Activated naive CD4-positive, alpha-beta T cell treated with anti-CD3 and anti-CD28 coated beads, Interleukin-2, amount 50 U/mL, for 24 hours (primary cell): Measurements from ENCODE around the gene FUT8.
A peak's percentile ranks its signal among the peaks of the same experiment; 100 is the strongest.
"Not testable (repeated sequence)": the region's sequence is repeated elsewhere in the genome, so short reads cannot be mapped to it uniquely, and the experiment has no call there.

ENCODE experiments used
- H3K27ac Mint-ChIP-seq: one replicate; pipeline ENCODE4 v1.8.0; 2021; ENCODE audit warnings: mild to moderate bottlenecking, mixed read lengths
- H3K27me3 Mint-ChIP-seq: one replicate; pipeline ENCODE4 v1.8.0; 2021; ENCODE audit warnings: mixed read lengths
- H3K36me3 Mint-ChIP-seq: one replicate; pipeline ENCODE4 v1.8.0; 2021; ENCODE audit warnings: mixed read lengths
- H3K4me1 Mint-ChIP-seq: one replicate; pipeline ENCODE4 v1.8.0; 2021; ENCODE audit warnings: mixed read lengths
- H3K4me3 Mint-ChIP-seq: one replicate; pipeline ENCODE4 v1.8.0; 2021; ENCODE audit warnings: mild to moderate bottlenecking, mixed read lengths
- H3K9me3 Mint-ChIP-seq: one replicate; pipeline ENCODE4 v1.8.0; 2021; ENCODE audit warnings: mixed read lengths

Gene FUT8

DNA sequence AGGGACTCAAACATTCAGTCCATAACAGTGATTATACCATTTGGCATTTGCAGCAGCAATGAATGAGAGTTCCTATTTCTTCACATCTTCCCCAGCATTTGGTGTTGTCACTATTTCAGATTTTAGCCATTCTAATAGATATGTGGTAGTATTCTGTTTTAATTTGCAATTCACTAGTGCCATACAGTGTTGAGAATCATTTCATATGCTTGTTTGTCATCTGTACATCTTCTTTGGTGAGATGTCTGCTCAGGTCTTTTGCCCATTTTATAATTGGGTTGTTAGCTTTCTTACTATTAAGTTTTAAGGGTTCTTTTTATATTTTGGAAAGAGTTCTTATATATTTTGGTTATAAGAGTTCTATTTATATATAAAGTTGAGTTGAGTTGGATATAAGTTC lies 276.5 kb downstream of the FUT8 start:
- peaks cover 9% of the 10 kb centered on the region for H3K36me3 Mint-ChIP-seq
- H3K9me3 Mint-ChIP-seq: peaks cover 7% of the 10 kb centered on the region
- no peaks in the 10 kb centered on the region for H3K27me3 Mint-ChIP-seq
- no peak overlapping the region for H3K27ac Mint-ChIP-seq
- no peaks in the 10 kb centered on the region for H3K4me1 Mint-ChIP-seq
- no peak overlapping the region for H3K4me3 Mint-ChIP-seq

DNA sequence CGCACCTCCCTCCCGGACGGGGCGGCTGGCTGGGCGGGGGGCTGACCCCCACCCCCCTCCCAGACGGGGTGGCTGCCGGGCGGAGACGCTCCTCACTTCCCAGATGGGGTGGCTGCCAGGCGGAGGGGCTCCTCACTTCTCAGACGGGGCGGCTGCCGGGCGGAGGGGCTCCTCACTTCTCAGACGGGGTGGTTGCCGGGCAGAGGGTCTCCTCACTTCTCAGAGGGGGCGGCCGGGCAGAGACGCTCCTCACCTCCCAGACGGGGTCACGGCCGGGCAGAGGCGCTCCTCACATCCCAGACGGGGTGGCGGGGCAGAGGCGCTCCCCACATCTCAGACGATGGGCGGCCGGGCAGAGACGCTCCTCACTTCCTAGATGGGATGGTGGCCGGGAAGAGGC lies 280.0 kb downstream of the FUT8 start:
- not testable (repeated sequence) for H3K27me3 Mint-ChIP-seq

DNA sequence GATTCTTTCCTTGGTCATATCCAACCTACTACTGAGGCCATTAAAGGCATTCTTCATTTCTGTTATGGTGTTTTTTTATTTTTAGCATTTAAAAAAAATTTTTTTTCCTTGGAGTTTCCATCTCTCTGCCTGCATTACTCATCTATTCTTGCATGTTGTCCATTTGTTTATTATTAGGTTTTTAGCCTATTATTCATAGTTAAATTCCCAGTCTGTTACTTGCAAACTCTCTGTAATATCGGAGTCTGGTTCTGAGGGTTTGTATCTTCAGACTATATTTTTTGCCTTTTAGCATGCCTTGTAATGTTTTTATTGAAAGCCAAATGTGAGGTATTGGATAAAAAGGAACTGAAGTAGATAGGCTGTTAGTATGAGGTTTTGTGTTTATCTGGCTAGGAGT lies 284.3 kb downstream of the FUT8 start:
- H3K4me3 Mint-ChIP-seq: no peak overlapping the region
- no peak overlapping the region for H3K27ac Mint-ChIP-seq
- H3K36me3 Mint-ChIP-seq: peaks cover 11% of the 10 kb centered on the region
- no peaks in the 10 kb centered on the region for H3K9me3 Mint-ChIP-seq
- H3K27me3 Mint-ChIP-seq: no peaks in the 10 kb centered on the region
- peaks cover 16% of the 10 kb centered on the region for H3K4me1 Mint-ChIP-seq

More for the DNA sequence above, 280.0 kb downstream of the FUT8 start:
- not testable (repeated sequence) for H3K4me3 Mint-ChIP-seq, H3K9me3 Mint-ChIP-seq, H3K27ac Mint-ChIP-seq
- H3K36me3 Mint-ChIP-seq: peaks cover 13% of the 10 kb centered on the region
- peaks cover 14% of the 10 kb centered on the region for H3K4me1 Mint-ChIP-seq

DNA sequence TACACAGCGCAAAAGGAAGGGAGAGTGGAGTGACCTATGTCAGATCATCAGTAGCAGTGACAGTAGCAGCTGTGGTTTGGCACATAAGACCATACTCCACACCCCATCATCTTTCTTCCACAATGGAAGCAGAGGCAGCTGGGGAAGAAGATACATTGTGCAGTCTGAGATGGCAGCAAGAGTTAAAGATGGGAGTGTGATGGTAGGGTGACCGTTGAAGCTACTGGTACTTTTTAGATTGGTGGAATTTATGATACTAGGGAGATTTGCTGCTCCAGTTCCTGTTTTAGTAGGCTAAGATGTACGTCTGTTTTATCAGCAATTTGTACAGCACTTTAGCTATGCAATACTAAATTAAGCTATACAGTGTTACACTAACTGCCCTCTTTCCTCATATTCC lies 291.0 kb downstream of the FUT8 start:
- Mint-ChIP-seq H3K9me3 (no peaks in the 10 kb centered on the region), H3K27ac (no peak overlapping the region), H3K4me3 (no peak overlapping the region)

DNA sequence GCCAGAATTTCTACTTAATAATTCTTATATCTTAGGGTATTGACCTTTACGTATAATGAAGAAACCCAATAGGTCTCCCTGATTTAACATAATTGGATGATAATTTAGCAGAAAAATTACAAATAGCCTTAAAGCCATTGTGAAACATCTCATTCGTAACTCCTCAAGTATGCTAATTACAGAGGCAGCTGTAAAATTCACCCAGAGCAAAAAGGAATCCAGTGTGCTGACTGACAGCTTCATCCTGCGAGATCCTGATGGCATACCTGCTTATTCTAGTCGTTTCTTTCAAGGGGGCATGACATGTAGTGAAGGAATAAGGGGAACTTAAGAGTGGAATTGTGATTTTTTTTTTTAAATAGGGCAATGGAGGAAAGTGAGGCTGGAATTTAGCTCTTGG lies 291.5 kb downstream of the FUT8 start:
- Mint-ChIP-seq H3K4me1 (peaks cover 22% of the 10 kb centered on the region), H3K9me3 (no peaks in the 10 kb centered on the region), H3K4me3 (no peak overlapping the region), H3K27me3 (no peaks in the 10 kb centered on the region), H3K36me3 (peaks cover 21% of the 10 kb centered on the region), H3K27ac (no peak overlapping the region)

More for the DNA sequence above, 291.0 kb downstream of the FUT8 start:
- H3K36me3 Mint-ChIP-seq: peaks cover 21% of the 10 kb centered on the region
- peaks cover 19% of the 10 kb centered on the region for H3K4me1 Mint-ChIP-seq
- H3K27me3 Mint-ChIP-seq: no peaks in the 10 kb centered on the region

DNA sequence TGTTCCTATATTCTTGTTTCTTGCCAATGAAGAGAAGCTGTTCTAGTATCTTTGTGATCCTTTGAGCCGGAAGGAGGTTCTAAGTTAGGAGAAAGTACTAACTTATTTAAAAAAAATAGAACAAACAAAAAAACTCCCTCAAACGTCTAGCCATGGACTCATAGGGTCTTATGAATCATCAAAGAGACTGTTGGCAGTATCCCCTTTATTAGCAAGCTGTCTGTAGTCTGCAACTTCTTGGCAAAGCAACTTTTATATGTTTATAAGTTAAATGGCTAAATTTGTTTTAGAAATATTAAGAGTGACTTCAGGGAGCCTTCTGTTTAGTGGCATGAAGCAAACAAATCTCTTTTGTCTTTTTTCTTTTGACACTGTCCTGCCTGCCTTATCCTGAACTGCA lies 291.9 kb downstream of the FUT8 start:
- peaks cover 23% of the 10 kb centered on the region for H3K4me1 Mint-ChIP-seq
- H3K36me3 Mint-ChIP-seq: peaks cover 19% of the 10 kb centered on the region
- no peak overlapping the region for H3K4me3 Mint-ChIP-seq
- no peaks in the 10 kb centered on the region for H3K9me3 Mint-ChIP-seq
- no peaks in the 10 kb centered on the region for H3K27me3 Mint-ChIP-seq
- peak overlapping the region; percentile 10 for H3K27ac Mint-ChIP-seq

DNA sequence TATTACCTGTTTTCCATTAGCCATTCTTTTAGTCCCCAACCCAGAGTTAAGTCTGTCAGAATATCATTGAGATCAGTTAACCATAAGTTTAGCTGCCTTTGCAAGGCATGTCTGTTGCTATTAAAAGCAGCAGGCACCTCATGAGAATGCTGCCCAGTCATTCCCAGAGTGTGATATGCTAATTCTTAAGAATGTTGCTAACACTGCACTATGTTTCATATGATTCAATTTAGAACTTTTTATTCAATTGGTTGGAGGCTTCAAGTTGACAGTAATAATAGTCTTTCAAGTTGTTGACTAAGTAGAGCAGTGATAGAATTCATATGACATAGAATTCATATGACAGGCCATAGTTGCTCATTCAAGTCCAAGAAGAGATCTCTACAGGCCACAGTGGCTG lies 292.3 kb downstream of the FUT8 start:
- H3K9me3 Mint-ChIP-seq: no peaks in the 10 kb centered on the region
- H3K36me3 Mint-ChIP-seq: peaks cover 19% of the 10 kb centered on the region
- H3K27ac Mint-ChIP-seq: peak overlapping the region; percentile 57
- H3K4me3 Mint-ChIP-seq: no peak overlapping the region
- peaks cover 27% of the 10 kb centered on the region for H3K4me1 Mint-ChIP-seq
- no peaks in the 10 kb centered on the region for H3K27me3 Mint-ChIP-seq

DNA sequence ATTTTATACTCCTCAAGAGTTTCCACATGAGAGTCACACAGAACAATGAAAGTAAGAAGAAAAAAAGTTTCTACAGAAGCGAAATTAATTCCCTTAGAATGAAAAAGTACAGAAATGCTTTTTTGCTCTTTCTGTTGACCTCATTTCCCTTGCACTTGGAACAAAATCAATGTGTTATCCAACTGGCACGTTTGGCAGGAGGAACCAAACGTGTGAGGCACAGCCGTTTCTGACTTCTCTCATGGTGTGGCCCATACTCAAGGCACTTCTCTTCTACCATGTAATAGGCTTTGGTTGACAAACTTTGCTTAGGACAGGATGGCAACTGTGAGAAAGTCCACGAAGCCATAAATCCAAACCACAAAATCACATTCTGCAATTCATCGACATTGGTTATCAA lies 297.0 kb downstream of the FUT8 start:
- Mint-ChIP-seq H3K27me3 (no peaks in the 10 kb centered on the region), H3K27ac (no peak overlapping the region), H3K4me1 (peaks cover 45% of the 10 kb centered on the region), H3K36me3 (peaks cover 26% of the 10 kb centered on the region), H3K4me3 (no peak overlapping the region), H3K9me3 (peaks cover 6% of the 10 kb centered on the region)

DNA sequence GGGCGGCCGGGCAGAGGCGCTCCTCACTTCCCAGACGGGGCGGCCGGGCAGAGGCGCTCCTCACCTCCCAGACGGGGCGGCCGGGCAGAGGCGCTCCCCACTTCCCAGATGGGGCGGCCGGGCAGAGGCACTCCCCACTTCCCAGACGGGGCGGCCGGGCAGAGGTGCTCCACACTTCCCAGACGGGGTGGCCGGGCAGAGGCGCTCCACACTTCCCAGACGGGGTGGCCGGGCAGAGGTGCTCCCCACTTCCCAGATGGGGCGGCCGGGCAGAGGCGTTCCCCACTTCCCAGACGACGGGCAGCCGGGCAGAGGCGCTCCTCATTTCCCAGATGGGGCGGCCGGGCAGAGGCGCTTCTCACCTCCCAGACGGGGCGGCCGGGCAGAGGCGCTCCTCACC lies 304.3 kb downstream of the FUT8 start:
- H3K4me3 Mint-ChIP-seq, H3K27ac Mint-ChIP-seq, H3K27me3 Mint-ChIP-seq: not testable (repeated sequence)
- Mint-ChIP-seq H3K36me3 (peaks cover 37% of the 10 kb centered on the region), H3K9me3 (peaks cover 28% of the 10 kb centered on the region), H3K4me1 (peaks cover 34% of the 10 kb centered on the region)

DNA sequence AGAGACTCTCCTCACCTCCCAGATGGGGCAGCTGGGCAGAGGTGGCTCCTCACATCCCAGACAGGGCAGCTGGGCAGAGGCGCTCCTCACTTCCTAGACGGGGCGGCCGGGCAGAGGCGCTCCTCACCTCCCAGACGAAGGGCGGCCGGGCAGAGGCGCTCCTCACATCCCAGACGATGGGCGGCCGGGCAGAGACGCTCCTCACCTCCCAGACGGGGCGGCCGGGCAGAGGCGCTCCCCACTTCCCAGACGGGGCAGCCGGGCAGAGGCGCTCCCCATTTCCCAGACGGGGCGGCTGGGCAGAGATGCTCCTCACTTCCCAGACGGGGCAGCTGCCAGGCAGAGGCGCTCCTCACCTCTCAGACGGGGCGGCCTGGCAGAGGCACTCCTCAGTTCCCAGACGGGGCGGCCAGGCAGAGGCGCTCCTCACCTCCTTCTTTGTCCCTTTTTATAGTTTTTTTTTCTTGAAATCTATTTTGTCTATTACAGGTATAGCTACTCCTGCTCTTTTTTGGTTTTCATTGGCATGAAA lies 304.9 kb downstream of the FUT8 start:
- H3K4me3 Mint-ChIP-seq, H3K27ac Mint-ChIP-seq, H3K27me3 Mint-ChIP-seq: not testable (repeated sequence)
- Mint-ChIP-seq H3K36me3 (peaks cover 39% of the 10 kb centered on the region), H3K9me3 (peaks cover 28% of the 10 kb centered on the region), H3K4me1 (peaks cover 41% of the 10 kb centered on the region)

DNA sequence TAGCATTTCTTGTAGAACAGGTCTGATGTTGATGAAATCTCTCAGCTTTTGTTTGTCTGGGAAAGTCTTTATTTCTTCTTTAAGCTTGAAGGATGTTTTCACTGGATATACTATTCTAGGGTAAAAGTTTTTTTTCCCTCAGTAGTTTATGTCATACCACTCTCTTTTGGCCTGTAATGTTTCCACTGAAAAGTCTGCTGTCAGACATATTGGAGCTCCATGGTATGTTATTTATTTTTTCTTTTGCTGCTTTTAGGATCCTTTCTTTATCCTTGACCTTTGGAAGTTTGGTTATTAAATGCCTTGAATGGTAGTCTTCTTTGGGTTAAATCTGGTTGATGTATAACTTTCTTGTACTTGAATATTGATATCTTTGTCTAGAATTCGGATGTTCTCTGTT lies 306.1 kb downstream of the FUT8 start:
- H3K4me3 Mint-ChIP-seq: no peak overlapping the region
- peaks cover 25% of the 10 kb centered on the region for H3K9me3 Mint-ChIP-seq
- peaks cover 36% of the 10 kb centered on the region for H3K36me3 Mint-ChIP-seq
- peaks cover 46% of the 10 kb centered on the region for H3K4me1 Mint-ChIP-seq
- H3K27ac Mint-ChIP-seq: no peak overlapping the region
- no peaks in the 10 kb centered on the region for H3K27me3 Mint-ChIP-seq

DNA sequence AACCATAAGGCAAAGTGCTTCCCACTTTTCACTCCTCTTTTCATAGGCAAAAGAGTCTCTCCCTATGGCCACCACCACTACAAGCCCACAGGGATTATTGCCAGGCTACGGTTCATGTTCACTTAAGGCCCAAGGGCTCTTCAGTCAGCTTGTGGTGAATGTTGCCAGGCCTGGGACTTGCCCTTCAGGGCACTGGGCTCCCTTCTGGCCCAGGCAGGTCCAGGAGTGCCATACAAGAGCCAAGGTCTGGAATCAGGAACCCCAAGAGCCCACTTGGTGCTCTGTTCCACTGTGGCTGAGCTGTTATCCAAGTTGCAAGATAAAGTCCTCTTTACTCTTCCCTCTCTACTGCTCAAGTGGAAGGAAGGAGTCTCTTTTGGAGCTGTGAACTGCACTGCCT lies 307.6 kb downstream of the FUT8 start:
- H3K4me3 Mint-ChIP-seq: no peak overlapping the region
- H3K4me1 Mint-ChIP-seq: peaks cover 40% of the 10 kb centered on the region
- H3K27me3 Mint-ChIP-seq: no peaks in the 10 kb centered on the region
- peaks cover 33% of the 10 kb centered on the region for H3K36me3 Mint-ChIP-seq
- peaks cover 15% of the 10 kb centered on the region for H3K9me3 Mint-ChIP-seq
- no peak overlapping the region for H3K27ac Mint-ChIP-seq

DNA sequence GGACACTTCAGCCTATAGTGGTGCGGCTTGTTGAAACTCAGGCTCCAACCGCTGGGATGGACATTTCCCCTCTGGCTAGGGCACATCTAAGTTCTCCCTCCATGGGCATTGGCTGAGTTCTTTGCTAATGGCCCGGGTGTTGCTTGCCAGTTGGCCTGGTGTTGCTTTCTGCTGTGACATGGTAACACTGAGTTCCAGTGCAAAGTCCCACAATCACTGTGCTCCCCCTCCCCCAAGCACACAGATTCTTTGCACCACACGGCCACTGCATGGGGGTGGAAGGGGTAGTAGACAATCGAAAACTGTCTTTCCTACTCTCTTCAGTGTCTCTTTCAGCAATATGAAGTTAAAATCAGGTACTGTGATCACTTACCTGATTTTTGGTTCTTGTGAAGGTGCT lies 308.2 kb downstream of the FUT8 start:
- Mint-ChIP-seq H3K36me3 (peaks cover 31% of the 10 kb centered on the region), H3K4me1 (peaks cover 36% of the 10 kb centered on the region), H3K27me3 (no peaks in the 10 kb centered on the region), H3K9me3 (peaks cover 11% of the 10 kb centered on the region), H3K27ac (no peak overlapping the region), H3K4me3 (no peak overlapping the region)

DNA sequence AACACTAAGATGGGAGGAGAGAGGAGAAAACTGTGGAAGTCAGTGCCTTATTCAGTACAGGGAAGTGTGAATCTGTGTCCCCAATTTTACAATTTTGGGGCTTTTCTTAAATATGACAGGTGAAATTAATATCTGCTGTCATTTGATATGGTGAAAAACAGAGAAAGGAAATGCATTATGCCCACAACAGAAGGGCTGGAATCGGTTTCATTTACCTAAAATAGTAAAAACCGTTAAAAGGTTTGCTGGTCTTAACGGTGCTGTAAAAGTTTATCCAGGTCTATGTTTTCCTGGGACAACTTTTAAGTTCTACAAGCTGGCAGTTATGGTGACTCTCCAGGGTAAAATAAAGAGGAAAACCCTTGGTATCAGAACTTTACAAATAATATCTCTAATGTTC lies 310.8 kb downstream of the FUT8 start:
- Mint-ChIP-seq H3K9me3 (peaks cover 10% of the 10 kb centered on the region), H3K4me1 (peaks cover 36% of the 10 kb centered on the region), H3K27me3 (no peaks in the 10 kb centered on the region), H3K36me3 (peaks cover 38% of the 10 kb centered on the region), H3K27ac (no peak overlapping the region), H3K4me3 (peak overlapping the region; percentile 12)

DNA sequence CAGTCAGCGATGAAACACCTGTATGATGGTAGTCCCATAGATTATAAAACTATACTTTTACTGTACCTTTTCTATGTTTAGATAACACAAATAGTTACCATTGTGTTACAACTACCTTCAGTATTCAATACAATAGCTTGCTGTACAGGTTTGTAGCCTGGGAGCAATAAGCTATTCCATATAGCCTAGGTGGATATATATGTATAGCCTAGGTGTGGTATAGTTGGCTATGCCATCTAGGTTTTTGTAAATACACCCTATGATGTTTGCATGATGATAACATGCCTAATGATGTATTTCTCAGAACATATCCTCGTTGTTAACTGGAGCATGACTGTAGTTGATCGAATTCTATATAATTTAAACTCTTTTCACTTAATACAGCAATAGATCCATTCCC lies 316.1 kb downstream of the FUT8 start:
- peaks cover 4% of the 10 kb centered on the region for H3K9me3 Mint-ChIP-seq
- no peak overlapping the region for H3K27ac Mint-ChIP-seq
- H3K36me3 Mint-ChIP-seq: peaks cover 34% of the 10 kb centered on the region
- H3K4me3 Mint-ChIP-seq: no peak overlapping the region
- H3K4me1 Mint-ChIP-seq: peaks cover 9% of the 10 kb centered on the region
- no peaks in the 10 kb centered on the region for H3K27me3 Mint-ChIP-seq

DNA sequence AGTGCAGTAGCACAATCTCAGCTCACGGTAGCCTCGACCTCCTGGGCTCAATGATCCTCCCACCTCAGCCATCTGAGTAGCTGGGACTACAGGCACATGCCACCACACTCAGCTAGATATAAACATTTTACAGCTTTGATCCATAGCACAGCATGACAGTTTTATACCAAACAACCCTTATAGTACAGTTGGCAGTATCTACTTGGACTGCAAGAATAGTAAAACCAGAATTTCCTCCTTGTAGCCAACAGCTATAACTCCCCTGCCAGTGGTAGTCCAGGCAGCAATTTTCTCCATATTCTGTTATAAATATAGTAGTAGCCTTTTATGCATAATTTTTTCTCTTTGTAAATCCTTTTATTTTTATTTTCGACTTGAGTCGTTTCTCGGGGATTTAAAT lies 317.0 kb downstream of the FUT8 start:
- H3K27me3 Mint-ChIP-seq: no peaks in the 10 kb centered on the region
- H3K4me1 Mint-ChIP-seq: peaks cover 9% of the 10 kb centered on the region
- peaks cover 35% of the 10 kb centered on the region for H3K36me3 Mint-ChIP-seq
- peaks cover 4% of the 10 kb centered on the region for H3K9me3 Mint-ChIP-seq
- H3K4me3 Mint-ChIP-seq: no peak overlapping the region
- no peak overlapping the region for H3K27ac Mint-ChIP-seq

DNA sequence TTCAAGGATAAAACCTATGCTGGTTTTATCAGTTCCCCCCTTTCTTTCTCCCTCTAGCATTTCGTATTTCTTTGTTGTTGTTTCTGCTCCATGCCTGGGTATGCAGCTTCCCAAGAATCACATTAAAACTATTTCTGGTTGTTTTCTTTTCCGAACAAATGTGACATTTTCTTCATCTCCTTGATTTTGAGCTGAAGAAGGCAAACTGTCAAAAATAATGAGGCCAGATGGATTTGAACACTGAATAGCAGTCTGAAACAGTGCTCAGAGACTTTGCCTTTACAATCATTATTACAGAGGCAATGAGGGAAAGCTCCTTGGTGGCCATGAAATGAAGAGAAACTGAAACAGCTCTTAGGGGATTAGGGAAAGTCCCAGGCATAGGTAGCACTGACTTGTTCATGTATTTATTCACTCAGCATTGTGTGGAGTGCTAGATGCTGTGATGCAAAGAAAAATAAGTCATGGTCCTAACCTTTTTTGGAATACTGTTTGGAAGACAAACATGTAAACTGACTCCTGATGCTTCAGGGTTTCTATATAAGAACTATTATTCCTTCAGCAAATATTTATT lies 319.5 kb downstream of the FUT8 start:
- peaks cover 26% of the 10 kb centered on the region for H3K36me3 Mint-ChIP-seq
- peak overlapping the region; percentile 79 for H3K27ac Mint-ChIP-seq
- peaks cover 4% of the 10 kb centered on the region for H3K9me3 Mint-ChIP-seq
- peaks cover 9% of the 10 kb centered on the region for H3K4me1 Mint-ChIP-seq
- H3K4me3 Mint-ChIP-seq: no peak overlapping the region
- no peaks in the 10 kb centered on the region for H3K27me3 Mint-ChIP-seq
